HCT116 (cell line): ENCODE results near the gene AKAP13.

Source experiments
- CTCF ChIP-seq, 3 experiments: fragments of 200-600 bp in 1 of 3; sonication (generic) in 1 of 3; IDR thresholded peaks in 2 of 3; conservative IDR thresholded peaks in 1 of 3; 2 replicates each; pipeline ENCODE4 v1.5.1; 2012 to 2017; ENCODE audit warnings: low read depth in 2 of 3, low read length in 2 of 3, antibody characterized with exemption in 1 of 3, borderline replicate concordance in 1 of 3, control low read depth in 1 of 3, mild to moderate bottlenecking in 1 of 3, mixed read lengths in 1 of 3, mixed run types in 1 of 3, moderate library complexity in 1 of 3; ENCODE audit not compliant: insufficient read depth in 1 of 3
- EZH2 ChIP-seq: fragments of 200-600 bp; sonication (generic); IDR thresholded peaks from 2 replicates; pipeline ENCODE4 v1.6.1; 2017; ENCODE audit warnings: antibody characterized with exemption, mixed run types
- RAD21 ChIP-seq: IDR thresholded peaks from 2 replicates; pipeline ENCODE4 v1.6.1; 2012; ENCODE audit warnings: low read depth, mild to moderate bottlenecking
- REST ChIP-seq: IDR thresholded peaks from 2 replicates; pipeline ENCODE4 v1.6.1; 2012; ENCODE audit warnings: low read depth
- SP1 ChIP-seq: IDR thresholded peaks from 2 replicates; pipeline ENCODE4 v1.6.1; 2012; ENCODE audit warnings: low read depth
- SRF ChIP-seq: IDR thresholded peaks from 2 replicates; pipeline ENCODE4 v1.6.1; 2012; ENCODE audit warnings: low read depth

- TF ChIP-seq EZH2 (no peak), CTCF (IDR thresholded peaks at IDR 0.05 in 2 of 3, conservative IDR thresholded peaks at IDR 0.05 in 1 of 3; ENCODE audit: borderline replicate concordance in 1 of 3, insufficient read depth in 1 of 3, low read depth in 2 of 3, low read length in 2 of 3) (no peak), REST (no peak), RAD21 (no peak), SRF (no peak), SP1 (no peak)
Observed at GRCh38 chr15:85354948-85355347, 25.5 kb upstream of the AKAP13 start.
